PFSK-1 (cell line): Measurements from ENCODE around the gene CEP295NL.

Source experiments
- FOXP2 ChIP-seq: optimal IDR thresholded peaks from 2 replicates; pipeline ENCODE3; 2011; ENCODE audit warnings: borderline replicate concordance, control low read depth, inconsistent platforms; ENCODE audit not compliant: insufficient read depth; ENCODE audit errors: extremely low read length, extremely low read depth
- POLR2AphosphoS5 ChIP-seq: IDR thresholded peaks from 2 replicates; pipeline ENCODE4 v1.6.1; 2012; ENCODE audit warnings: low read depth, mild to moderate bottlenecking, control low read depth, low read length, moderate library complexity
- SIN3A ChIP-seq: IDR thresholded peaks from 2 replicates; pipeline ENCODE4 v1.6.1; 2012; ENCODE audit warnings: mild to moderate bottlenecking, low read length, moderate library complexity, borderline replicate concordance; ENCODE audit not compliant: insufficient read depth
- TAF1 ChIP-seq: IDR thresholded peaks from 2 replicates; pipeline ENCODE4 v1.6.1; 2012; ENCODE audit warnings: low read length, control low read depth, borderline replicate concordance; ENCODE audit not compliant: insufficient read depth
- TF ChIP-seq, protein P1 (sequence below), 2 experiments: IDR thresholded peaks; 2 replicates each; pipeline versions ENCODE4 v1.6.1 to v1.8.0; 2011 to 2012; ENCODE audit warnings: low read depth in 2 of 2, low read length in 2 of 2, control low read depth in 1 of 2, inconsistent platforms in 1 of 2, mild to moderate bottlenecking in 1 of 2, moderate library complexity in 1 of 2; ENCODE audit not compliant: insufficient read depth in 1 of 2

- TF ChIP-seq SIN3A (no peak), POLR2AphosphoS5 (no peak), TAF1 (no peak), FOXP2 (no peak)
- TF ChIP-seq, protein P1, sequence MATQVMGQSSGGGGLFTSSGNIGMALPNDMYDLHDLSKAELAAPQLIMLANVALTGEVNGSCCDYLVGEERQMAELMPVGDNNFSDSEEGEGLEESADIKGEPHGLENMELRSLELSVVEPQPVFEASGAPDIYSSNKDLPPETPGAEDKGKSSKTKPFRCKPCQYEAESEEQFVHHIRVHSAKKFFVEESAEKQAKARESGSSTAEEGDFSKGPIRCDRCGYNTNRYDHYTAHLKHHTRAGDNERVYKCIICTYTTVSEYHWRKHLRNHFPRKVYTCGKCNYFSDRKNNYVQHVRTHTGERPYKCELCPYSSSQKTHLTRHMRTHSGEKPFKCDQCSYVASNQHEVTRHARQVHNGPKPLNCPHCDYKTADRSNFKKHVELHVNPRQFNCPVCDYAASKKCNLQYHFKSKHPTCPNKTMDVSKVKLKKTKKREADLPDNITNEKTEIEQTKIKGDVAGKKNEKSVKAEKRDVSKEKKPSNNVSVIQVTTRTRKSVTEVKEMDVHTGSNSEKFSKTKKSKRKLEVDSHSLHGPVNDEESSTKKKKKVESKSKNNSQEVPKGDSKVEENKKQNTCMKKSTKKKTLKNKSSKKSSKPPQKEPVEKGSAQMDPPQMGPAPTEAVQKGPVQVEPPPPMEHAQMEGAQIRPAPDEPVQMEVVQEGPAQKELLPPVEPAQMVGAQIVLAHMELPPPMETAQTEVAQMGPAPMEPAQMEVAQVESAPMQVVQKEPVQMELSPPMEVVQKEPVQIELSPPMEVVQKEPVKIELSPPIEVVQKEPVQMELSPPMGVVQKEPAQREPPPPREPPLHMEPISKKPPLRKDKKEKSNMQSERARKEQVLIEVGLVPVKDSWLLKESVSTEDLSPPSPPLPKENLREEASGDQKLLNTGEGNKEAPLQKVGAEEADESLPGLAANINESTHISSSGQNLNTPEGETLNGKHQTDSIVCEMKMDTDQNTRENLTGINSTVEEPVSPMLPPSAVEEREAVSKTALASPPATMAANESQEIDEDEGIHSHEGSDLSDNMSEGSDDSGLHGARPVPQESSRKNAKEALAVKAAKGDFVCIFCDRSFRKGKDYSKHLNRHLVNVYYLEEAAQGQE (IDR thresholded peaks at IDR 0.05; ENCODE audit: insufficient read depth in 1 of 2, low read depth in 2 of 2, low read length in 2 of 2): no peak
Measured at GRCh38 chr17:78870621-78871020, 32.4 kb downstream of the CEP295NL start.
